GM18519 (cell line): ENCODE results near the gene ZBTB20.
"Not testable (repeated sequence)": the region's sequence is repeated elsewhere in the genome, so short reads cannot be mapped to it uniquely, and the experiment has no call there.

Experiments used
- ATAC-seq: cut with Tn5 transposase; IDR thresholded peaks from one replicate; pipeline ENCODE4 v1.9.1; 2021; ENCODE audit warnings: mild to moderate bottlenecking, moderate library complexity; ENCODE audit not compliant: unreplicated experiment, low FRiP score

The ZBTB20 gene

DNA sequence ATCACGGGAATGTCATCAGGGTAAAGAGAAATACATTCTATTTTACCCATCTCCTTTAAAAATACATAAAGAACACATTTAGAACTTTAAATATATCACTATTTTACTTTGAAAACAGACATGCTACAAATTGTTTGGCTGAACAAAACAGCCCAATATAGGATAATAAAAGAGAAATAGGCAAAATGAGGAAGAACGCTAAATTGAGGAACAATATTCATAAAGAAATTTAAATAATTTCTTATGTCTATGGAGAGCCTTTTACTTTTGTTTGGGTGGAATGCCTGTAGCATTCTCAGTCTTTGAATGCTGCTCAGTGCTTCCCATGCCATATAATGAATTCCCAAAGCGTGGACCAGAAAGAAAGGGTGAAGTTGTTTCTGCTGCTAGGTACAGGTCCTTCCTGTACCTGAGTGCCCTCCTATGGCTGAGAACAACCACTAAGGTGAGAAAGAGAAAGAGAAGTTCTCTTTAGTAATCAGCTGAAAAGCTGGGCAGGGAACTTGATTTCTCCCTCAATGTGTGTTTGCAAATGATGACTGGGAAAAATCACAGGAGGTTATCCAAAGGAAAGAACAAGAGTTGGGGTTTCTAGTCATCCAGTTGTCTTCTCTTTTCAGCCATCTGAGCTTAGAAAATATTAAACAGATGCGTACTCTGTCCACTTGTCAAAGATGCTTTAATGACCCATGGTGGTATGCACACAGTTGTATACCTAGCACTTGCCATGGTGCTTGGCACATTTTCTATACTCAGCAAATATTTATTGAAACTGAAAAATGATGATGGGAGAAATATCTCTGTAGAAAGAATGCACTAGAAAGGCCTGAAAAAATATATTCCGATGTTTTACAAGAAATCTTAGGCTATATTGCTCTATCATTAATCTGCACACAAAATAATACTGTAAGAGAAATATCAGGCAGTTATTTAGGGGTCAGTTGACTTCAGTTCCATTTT is 448.7 kb downstream of the ZBTB20 start:
- no peak for ATAC-seq

DNA sequence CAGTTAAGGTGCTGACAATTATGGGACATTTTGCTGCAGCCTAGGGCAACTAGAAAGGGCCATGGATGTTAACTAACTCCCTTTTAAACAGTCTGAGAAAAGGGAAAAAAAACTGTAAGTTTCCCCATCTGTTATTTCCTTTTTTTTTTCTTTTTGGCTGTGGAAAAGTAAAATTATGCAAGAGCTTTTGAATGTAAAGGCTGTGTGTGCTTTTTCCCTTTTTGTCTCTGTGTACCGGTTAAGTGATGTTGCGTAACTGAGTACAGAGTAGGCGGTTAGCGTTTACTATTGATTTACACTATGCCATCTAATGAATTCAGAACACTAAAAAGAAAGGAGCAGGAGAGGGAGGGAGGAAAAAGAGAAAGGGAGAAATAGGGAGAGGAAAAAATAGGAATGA is 449.7 kb downstream of the ZBTB20 start:
- no peak for ATAC-seq

GRCh38 chr3:114694251-114694650 is 452.8 kb downstream of the ZBTB20 start:
- ATAC-seq: no peak

DNA sequence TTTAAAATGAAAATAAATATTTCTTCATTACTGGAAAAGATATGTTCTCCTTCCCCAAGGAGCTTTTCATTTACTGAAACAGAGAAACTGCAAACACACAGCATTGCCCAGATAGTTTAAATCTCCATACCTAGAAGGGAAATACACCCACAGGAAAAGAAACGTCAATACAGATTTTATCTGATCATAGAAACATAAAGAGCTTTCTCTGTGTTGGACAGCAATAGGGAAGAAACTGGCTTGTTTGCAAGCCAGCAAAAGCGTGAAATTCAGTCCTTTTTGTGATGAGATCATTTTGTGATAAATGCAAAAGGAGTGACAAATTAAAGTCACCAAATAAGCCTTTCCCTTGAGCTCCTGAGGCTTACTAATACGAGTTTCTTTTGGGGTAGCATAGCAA is 455.2 kb downstream of the ZBTB20 start:
- no peak for ATAC-seq

GRCh38 chr3:114690911-114691310 is 456.2 kb downstream of the ZBTB20 start:
- no peak for ATAC-seq

GRCh38 chr3:114687151-114687550 is 459.9 kb downstream of the ZBTB20 start:
- no peak for ATAC-seq

GRCh38 chr3:114686621-114687020 is 460.5 kb downstream of the ZBTB20 start:
- ATAC-seq: no peak

- ATAC-seq: no peak
Measured at GRCh38 chr3:114685161-114685560, 461.9 kb downstream of the ZBTB20 start.

DNA sequence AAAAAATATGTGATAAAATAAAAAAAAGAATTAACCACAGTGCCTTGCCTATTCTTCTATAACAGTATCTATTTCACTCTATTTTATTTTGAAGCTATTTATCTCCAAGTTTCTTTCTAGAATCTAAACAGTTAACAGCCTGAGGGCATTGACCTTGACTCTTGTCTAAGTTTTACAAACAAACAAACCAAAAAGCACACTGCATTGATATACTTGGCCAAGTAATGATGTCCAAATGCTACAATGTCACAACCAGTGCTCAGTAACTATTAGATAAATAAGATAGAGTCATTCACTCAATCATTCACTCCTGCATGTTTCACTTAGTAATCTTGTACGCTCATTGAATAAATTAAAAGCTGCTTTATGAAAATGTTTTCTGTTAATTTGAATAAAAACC is 466.8 kb downstream of the ZBTB20 start:
- no peak for ATAC-seq

GRCh38 chr3:114679773-114680172 is 467.3 kb downstream of the ZBTB20 start:
- ATAC-seq: not testable (repeated sequence)

GRCh38 chr3:114675104-114675503 is 472.0 kb downstream of the ZBTB20 start:
- ATAC-seq: no peak

GRCh38 chr3:114674036-114674435 is 473.1 kb downstream of the ZBTB20 start:
- ATAC-seq: no peak

- no peak for ATAC-seq
Measured at GRCh38 chr3:114673481-114673880, 473.6 kb downstream of the ZBTB20 start.

DNA sequence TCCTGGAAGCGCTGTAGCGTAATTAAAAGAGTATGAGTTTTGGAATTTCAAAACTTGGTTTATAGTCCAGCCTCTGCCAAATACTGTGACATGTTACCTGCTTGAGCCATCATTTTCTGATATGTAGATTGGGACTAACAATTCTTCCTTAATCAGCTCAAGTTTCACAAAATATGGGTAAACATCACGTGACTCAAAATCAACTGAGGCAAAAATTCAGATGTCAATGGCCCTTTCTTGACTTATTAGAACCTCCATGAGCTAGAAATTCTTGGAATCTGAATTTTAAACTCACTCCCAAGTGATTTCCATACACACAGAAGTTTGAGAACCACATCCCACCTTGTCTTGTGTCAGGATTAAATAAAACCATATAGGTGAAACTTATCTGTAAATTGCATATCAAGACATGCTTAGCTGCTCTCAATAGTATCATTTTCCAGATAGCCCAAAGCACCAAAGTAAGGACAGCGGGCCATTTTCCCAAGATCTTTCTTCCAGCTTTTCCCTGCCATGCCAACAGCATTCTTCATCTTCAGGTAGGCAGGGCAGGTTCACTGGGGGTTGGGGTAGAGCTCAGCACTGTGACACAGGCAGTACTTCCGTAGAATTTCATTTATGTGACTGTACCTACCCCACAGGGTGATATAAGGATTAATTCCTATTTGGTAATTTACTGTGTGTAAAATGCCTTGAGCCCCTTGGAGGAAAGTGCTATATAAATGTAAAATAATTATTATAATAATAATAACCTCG is 474.2 kb downstream of the ZBTB20 start:
- no peak for ATAC-seq

DNA sequence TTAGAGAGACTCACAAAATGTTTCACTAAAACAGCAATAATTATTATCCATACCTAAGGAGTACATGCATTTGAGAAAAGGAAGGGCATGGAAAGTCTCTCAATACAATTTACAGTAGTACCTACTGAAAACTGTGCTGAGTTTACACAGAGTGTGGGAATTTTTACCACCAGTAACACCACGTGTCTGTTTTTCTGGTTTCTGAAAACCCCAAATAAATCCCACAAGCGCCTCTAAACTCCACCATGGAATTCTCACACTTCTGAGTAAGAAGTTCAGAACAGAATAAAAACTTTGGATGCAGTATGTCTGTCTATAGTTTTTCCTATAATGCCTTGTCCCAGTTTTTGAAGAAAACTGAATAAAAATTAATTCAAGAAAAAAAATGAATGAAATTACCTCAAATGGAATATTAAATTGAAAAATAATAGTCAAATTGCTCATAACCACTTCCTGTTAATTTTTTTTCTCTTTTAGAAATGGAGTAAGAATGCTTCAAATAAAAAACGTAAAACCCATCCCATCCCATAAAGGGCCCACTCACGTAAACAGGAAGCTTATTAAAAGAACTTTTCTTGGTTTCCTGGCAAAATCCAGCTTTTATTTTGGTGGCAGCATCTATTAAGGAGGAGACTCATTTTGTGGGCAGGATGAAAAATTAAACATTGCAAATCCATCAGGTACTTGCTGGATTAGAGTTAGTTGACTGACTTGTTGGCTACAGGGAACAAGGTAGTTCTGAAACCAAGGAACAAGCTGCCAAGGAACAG is 475.2 kb downstream of the ZBTB20 start:
- no peak for ATAC-seq

DNA sequence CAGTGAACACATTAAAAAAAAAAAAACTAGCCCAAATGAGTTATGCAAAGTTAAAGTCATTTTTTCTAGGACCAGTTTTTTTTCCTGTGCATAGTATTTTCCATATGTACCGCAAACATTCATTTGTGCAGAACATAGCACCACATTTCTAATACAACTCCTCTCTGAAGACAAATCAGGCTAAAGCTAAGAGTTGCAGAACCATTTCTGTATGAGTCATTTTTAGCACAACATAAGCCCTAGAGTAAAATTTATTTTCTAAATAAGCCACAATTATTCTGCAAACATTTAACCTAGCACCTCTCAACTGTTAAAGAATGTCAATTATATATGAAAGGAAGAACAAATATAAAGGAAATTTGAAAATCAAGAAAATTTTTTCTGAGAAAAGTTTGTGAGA is 477.5 kb downstream of the ZBTB20 start:
- no peak for ATAC-seq

GRCh38 chr3:114668099-114668498 is 479.0 kb downstream of the ZBTB20 start:
- no peak for ATAC-seq

GRCh38 chr3:114666623-114667022 is 480.5 kb downstream of the ZBTB20 start:
- no peak for ATAC-seq

DNA sequence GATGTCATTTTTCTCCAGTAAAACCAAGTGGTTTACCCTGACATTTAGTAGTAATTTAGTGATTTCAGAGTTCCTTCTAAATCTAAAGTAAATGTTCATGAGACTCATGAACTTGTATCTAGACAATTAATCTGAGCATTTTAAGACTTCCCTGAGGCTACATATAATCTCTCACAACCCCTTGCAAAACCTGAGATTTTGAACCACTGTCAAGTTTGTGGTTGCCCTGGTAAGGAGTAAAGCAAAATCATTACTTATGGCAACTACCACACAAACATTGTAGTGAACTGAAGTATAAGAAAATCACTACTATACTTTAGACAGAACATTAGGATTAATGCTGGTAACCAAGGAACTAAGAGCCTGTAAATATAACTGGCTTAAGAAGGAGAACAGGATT is 483.1 kb downstream of the ZBTB20 start:
- ATAC-seq: no peak

DNA sequence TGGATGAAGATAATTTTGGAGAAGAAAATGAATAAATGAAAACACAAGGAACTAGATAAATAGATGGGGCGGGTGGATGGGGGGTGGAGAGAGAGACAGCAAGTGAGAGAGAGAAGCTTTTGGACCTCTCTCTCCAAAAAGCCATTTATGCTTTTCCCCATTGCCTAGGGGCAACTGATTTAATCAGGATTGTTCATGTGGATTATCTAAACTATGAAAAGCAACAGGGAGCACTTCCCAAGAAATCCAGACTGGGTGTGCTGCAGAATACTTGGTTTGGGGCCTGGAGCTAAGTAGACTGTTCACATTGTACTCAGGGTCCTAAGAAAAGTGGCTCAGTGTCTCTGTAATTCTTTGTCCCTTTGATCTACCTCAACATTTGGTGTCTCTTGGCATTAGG is 486.3 kb downstream of the ZBTB20 start:
- ATAC-seq: no peak

DNA sequence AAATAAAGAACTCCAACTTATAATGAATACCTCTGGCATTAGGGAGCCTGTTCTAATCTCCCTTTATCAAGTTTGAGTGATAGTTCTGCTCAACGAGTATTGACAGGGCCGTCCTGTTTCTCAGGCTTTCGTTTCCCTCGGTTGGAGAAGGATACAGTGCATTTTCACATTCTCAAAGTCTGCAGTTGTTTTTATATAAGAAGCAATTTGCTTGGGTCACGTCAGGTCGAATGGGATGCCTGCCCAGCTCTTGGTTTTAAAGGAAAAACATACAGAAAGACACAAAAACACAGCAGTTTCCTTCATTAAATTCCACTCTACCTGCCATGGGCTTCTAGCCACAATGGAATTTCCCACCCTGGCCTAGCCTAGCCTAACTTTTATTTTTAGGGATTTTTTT is 487.0 kb downstream of the ZBTB20 start:
- no peak for ATAC-seq
